Liver (tissue), 3 donors: ENCODE results near the gene FAM136A.
"Not testable (repeated sequence)": the region's sequence is repeated elsewhere in the genome, so short reads cannot be mapped to it uniquely, and the experiment has no call there.

Source experiments
- ATF3 ChIP-seq: IDR thresholded peaks from 2 replicates; pipeline ENCODE4 v1.6.1; 2016; ENCODE audit warnings: antibody characterized with exemption
- CTCF ChIP-seq: fragments of 150-350 bp; IDR thresholded peaks from 2 replicates; pipeline ENCODE4 v1.5.1; 2017; ENCODE audit warnings: improper control_type of control experiment, low read depth, low read length; ENCODE audit not compliant: missing input control
- FOXA1 ChIP-seq: IDR thresholded peaks from 2 replicates; pipeline ENCODE4 v1.6.1; 2016; ENCODE audit warnings: antibody characterized with exemption
- GABPA ChIP-seq, 2 donors: IDR thresholded peaks in 1 of 2; conservative IDR thresholded peaks in 1 of 2; 2 replicates each; pipeline ENCODE4 v1.6.1; 2016; ENCODE audit warnings: antibody characterized with exemption in 2 of 2, mild to moderate bottlenecking in 1 of 2, moderate library complexity in 1 of 2
- HNF4G ChIP-seq: IDR thresholded peaks from 2 replicates; pipeline ENCODE4 v1.6.1; 2016; ENCODE audit warnings: antibody characterized with exemption
- MAX ChIP-seq: IDR thresholded peaks from 2 replicates; pipeline ENCODE4 v1.6.1; 2016; ENCODE audit warnings: antibody characterized with exemption
- NR2F2 ChIP-seq: IDR thresholded peaks from 2 replicates; pipeline ENCODE4 v1.6.1; 2016; ENCODE audit warnings: antibody characterized with exemption
- RXRA ChIP-seq, 2 donors: IDR thresholded peaks; 2 replicates each; pipeline ENCODE4 v1.6.1; 2017 to 2018; ENCODE audit warnings: antibody characterized with exemption in 2 of 2, mild to moderate bottlenecking in 1 of 2
- YY1 ChIP-seq: IDR thresholded peaks from 2 replicates; pipeline ENCODE4 v1.6.1; 2016; ENCODE audit warnings: antibody characterized with exemption, mild to moderate bottlenecking
- donor health status: healthy.
- donor health status: healthy.

GRCh38 chr2:70269422-70270302 is 32.2 kb downstream of the FAM136A start:
- not testable (repeated sequence) for TF ChIP-seq CTCF, NR2F2
- TF ChIP-seq MAX (peak; percentile 60), ATF3 (peak; percentile 58), FOXA1 (peak; percentile 21), RXRA (IDR thresholded peaks at IDR 0.05) (peak; percentile 90), YY1 (peak; percentile 82), GABPA (IDR thresholded peaks at IDR 0.05 in 1 of 2, conservative IDR thresholded peaks at IDR 0.05 in 1 of 2) (peak in 1 of 2 donors; percentile 60), HNF4G (peak; percentile 75)
